ENCODE results near the gene TAC4. TPM values are rescaled to one million over a fixed set of nuclear protein-coding genes. Genes with fewer than 3 reads are reported as not detected.

The TAC4 gene, protein sequence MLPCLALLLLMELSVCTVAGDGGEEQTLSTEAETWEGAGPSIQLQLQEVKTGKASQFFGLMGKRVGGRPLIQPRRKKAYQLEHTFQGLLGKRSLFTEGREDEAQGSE
- total RNA-seq (2014; rRNA removed; shearing (Covaris generic)): not detected in 2 replicates
- polyA plus RNA-seq (2015; cell fraction: cytosol; rRNA removed): not detected in 2 replicates
- polyA plus RNA-seq (2015; cell fraction: nucleus; rRNA removed): not detected in 2 replicates

- no peak for DNase-seq (ENCODE audit: low read depth, low spot score)
- in situ Hi-C loops (cut with HindIII; ENCODE audit: low pct_unique_long_range_greater_than_20kb, low sequenced_read_pairs): no loop called here
Observed at GRCh38 chr17:49848019-49848473, at the start of gene TAC4. TSS of gene TAC4 (minus strand) at chr17:49848069. CDS start at chr17:49848017, 52 bp downstream.

DNA sequence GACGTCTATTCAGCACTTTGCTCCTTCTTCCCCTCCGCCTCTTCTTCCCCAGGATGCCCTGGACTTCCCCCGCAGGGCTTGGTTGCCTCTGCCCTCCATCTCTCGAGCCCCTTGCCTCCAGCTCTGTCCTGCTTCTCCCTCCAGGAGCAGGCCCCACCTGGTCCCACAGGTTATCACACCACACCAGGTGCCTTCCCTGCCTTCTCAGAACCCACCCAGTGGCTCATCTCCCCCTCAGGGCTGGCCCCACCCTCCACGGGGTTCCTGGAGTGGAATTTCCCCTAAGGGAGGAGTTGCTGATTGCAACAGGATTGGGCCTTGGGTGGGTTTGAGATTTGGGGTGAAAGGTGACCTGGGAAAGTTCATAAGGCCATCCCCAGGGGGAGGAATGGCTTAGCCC, 49.0 kb upstream of the TAC4 start:
- in situ Hi-C loops (cut with HindIII; ENCODE audit: low pct_unique_long_range_greater_than_20kb, low sequenced_read_pairs): no loop called here
- DNase-seq (ENCODE audit: low read depth, low spot score): no peak

DNA sequence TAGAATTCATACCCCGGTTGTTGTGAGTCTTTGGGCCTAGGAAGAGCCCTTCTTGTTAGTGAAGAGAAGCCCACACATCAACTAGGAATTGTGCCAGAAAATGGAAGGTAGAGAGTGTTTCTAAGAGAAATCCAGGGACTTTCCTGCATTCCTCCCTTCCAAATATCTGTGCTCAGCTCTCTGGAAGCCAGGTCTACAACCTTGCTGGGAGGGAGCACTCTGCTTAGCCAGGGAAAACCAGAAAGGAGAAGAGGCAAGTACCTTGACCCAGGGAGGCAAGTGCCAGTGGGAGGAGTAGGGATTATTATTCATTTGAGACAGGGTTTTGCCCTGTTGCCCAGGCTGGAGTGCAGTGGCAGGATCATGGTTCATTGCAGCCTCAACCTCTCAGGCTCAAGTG, 48.4 kb upstream of the TAC4 start:
- in situ Hi-C loops (cut with HindIII; ENCODE audit: low pct_unique_long_range_greater_than_20kb, low sequenced_read_pairs): no loop called here
- no peak for DNase-seq (ENCODE audit: low read depth, low spot score)

- no peak for DNase-seq (ENCODE audit: low read depth, low spot score)
- in situ Hi-C loops (cut with HindIII; ENCODE audit: low pct_unique_long_range_greater_than_20kb, low sequenced_read_pairs): no loop called here
Observed at GRCh38 chr17:49895812-49896211, 47.9 kb upstream of the TAC4 start.

- in situ Hi-C loops (cut with HindIII; ENCODE audit: low pct_unique_long_range_greater_than_20kb, low sequenced_read_pairs): no loop called here
- DNase-seq (ENCODE audit: low read depth, low spot score): no peak
Observed at GRCh38 chr17:49894761-49895160, 46.9 kb upstream of the TAC4 start.

DNA sequence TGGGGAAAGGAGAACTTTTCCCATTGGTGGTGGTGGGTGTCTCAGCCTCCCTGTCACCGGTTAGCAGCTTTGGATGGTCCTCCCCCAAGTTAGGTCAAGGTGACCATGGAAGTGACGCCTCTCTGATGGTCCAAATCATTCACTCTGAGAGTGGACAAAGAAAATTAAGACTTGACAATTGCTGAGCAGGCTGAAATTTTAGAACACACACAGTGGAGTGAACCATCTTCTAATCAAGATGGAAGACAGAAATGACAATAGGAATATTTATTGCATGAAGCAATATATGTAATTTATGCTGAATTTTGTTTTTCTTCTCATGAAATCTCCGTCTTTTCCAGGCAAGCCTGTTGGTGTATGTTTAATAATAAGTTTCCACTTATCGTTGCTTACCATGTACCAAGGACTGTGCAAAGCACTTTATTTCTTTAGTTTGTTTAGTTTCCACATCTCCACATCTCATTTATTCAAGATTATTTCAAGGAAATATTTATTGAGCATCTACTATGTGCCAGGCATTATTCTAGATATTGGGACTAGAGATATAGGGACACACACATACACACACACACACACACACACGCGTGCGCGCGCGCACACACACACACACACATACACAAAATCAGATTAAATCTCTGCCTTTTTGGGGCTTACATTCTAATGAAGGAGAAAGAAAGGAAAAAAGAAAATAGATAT, 44.0 kb upstream of the TAC4 start:
- DNase-seq (ENCODE audit: low read depth, low spot score): no peak
- in situ Hi-C loops (cut with HindIII; ENCODE audit: low pct_unique_long_range_greater_than_20kb, low sequenced_read_pairs): no loop called here

DNA sequence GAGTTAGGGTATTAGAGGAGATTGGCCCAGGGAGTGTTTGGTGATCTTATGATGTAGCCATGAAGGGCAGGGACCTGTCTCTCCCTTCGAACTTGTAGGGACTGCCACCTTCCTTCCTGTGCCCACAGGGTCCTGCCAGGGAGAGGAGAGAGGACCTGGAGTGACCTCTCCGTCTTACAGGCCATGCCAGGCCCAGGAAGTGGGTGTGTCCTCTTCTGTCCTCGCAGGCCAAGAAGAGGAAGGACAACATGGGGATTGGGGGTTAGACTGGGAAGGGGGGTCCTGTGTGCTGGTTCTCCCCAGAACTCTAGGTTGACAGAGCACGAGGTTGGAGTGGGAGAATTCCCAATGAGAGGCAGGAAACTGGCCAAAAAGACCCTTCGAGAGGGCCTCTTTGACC, 43.4 kb upstream of the TAC4 start:
- in situ Hi-C loops (cut with HindIII; ENCODE audit: low pct_unique_long_range_greater_than_20kb, low sequenced_read_pairs): no loop called here
- no peak for DNase-seq (ENCODE audit: low read depth, low spot score)

DNA sequence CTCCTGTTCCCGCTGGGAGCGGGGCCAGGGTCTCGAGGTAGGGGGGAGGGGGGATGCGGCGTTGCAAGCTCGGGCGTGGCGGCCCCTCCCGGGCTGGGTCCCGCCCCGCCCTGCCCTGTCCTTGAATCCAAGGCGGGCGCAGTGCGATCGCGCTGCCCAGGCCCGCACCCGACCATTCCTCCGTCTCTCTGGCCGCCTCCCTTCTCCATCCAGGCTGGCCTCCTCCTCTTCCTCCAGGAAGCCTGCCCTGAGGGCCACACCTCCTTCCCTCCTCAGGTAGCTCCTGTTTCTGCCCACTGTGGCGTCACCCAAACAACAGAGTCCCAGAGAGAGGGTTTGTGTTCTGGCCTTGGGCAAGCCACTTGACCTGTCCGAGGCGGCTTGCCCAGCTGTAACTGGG, 43.0 kb upstream of the TAC4 start:
- in situ Hi-C loops (cut with HindIII; ENCODE audit: low pct_unique_long_range_greater_than_20kb, low sequenced_read_pairs): no loop called here
- no peak for DNase-seq (ENCODE audit: low read depth, low spot score)

- DNase-seq (ENCODE audit: low read depth, low spot score): no peak
- in situ Hi-C loops (cut with HindIII; ENCODE audit: low pct_unique_long_range_greater_than_20kb, low sequenced_read_pairs): no loop called here
Observed at GRCh38 chr17:49890077-49890821, 42.4 kb upstream of the TAC4 start.

DNA sequence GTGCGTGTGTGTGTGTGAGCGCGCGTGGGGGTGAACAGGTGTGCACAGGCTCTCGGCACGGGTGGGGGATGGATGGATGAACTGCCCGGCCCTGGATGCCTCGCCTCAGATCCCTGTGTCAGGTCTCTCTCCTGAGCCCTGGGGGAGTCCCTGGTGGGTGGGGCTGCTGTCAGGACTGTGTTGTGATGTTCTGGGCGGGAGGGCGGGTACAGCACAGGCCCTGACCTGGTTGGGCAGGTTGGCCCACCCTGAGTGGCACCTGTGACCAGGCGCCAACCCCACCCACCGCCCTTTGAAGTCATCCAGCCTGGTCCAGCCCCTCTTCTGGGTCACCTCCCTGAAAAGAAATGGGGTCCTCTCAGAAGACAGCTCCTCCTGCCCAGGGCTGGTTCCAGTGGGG, 41.6 kb upstream of the TAC4 start:
- no peak for DNase-seq (ENCODE audit: low read depth, low spot score)
- in situ Hi-C loops (cut with HindIII; ENCODE audit: low pct_unique_long_range_greater_than_20kb, low sequenced_read_pairs): no loop called here

GRCh38 chr17:49887744-49888360, 40.0 kb upstream of the TAC4 start:
- no peak for DNase-seq (ENCODE audit: low read depth, low spot score)
- in situ Hi-C loops (cut with HindIII; ENCODE audit: low pct_unique_long_range_greater_than_20kb, low sequenced_read_pairs): no loop called here

- DNase-seq (ENCODE audit: low read depth, low spot score): no peak
- in situ Hi-C loops (cut with HindIII; ENCODE audit: low pct_unique_long_range_greater_than_20kb, low sequenced_read_pairs): no loop called here
Observed at GRCh38 chr17:49887086-49887743, 39.3 kb upstream of the TAC4 start.

- in situ Hi-C loops (cut with HindIII; ENCODE audit: low pct_unique_long_range_greater_than_20kb, low sequenced_read_pairs): no loop called here
- no peak for DNase-seq (ENCODE audit: low read depth, low spot score)
Observed at GRCh38 chr17:49886036-49886435, 38.2 kb upstream of the TAC4 start.

GRCh38 chr17:49882434-49882833, 34.6 kb upstream of the TAC4 start:
- DNase-seq (ENCODE audit: low read depth, low spot score): no peak
- in situ Hi-C loops (cut with HindIII; ENCODE audit: low pct_unique_long_range_greater_than_20kb, low sequenced_read_pairs): no loop called here

DNA sequence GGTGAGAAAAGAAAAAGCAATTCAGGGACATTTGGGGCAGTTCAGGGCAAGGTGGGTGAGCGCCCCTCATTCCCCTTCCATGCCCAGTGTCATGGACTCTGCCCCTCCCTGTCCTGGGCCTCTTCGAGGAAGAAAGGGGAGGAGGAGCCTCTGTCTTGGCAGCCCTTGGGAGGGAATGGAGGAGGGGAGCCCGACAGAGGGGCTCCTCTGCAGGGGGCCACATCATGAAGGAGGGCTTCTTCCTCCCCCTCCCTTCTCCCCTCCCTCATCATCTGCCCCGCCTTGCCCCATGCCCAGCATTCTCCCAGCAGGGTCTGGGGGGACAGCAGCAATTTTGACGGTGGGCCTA, 33.2 kb upstream of the TAC4 start:
- in situ Hi-C loops (cut with HindIII; ENCODE audit: low pct_unique_long_range_greater_than_20kb, low sequenced_read_pairs): no loop called here
- DNase-seq (ENCODE audit: low read depth, low spot score): no peak

DNA sequence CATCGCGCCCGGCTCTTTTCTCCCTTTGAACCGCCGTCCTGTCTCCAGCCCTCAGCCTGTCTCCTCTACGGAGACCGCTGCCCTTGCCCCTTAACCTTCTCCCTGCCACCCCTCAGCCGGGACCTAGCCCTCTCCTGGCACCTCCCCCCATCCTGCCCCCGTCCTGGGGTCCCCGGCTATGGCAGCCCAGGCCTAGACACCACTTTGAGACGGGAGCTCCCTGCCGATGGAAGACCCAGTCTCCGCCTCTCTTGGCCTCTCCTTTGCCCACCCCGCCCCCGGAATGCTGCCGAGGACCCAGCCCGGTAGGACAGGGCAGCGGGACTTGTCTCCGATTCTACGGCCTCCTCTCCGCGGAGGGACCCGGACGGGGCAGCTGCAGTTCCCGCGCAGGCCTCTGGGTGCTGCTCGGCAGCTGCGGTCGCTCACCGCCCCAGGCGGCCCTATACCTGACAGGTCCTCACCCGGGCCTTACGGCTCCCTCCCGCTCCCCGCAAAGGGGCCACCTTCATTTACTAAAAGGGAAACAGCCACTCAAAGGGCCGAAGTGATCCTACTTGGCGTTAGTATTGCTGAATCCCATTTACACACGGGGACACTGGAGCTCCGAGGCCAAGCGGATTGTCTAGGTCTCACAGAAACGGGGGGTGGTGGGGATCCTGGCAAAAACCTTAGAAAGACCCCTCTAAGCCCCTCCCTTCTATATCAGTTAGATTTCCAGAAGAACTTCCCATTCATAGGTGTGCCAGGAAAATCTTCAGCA, 32.6 kb upstream of the TAC4 start:
- peak; percentile 61 for DNase-seq (ENCODE audit: low read depth, low spot score)
- in situ Hi-C loops (cut with HindIII; ENCODE audit: low pct_unique_long_range_greater_than_20kb, low sequenced_read_pairs): no loop called here
